Subcutaneous adipose tissue (tissue), 4 donors: Measurements from ENCODE around the gene ITPRID1. TPM values are rescaled to one million over a fixed set of nuclear protein-coding genes. Genes with fewer than 3 reads are reported as not detected.

Source experiments
- CTCF ChIP-seq: fragments of 450-650 bp; IDR thresholded peaks from one replicate; pipeline ENCODE4 v1.5.1; 2016; ENCODE audit warnings: low read depth, mild to moderate bottlenecking, control low read depth, antibody characterized with exemption, moderate library complexity
- total RNA-seq, 4 donors: library from RNA; depleted of rRNA; stranded (reverse); fragments of >200 nt; gene quantifications; one replicate each; pipeline ENCODE4 v1.1.0, GENCODE V29; 2016

ITPRID1 gene
- total RNA-seq, 4 donors from 2014 or later = not detected

- no peak for TF ChIP-seq CTCF
These were observed 3.0 kb downstream of the ITPRID1 start for GRCh38 chr7:31516680-31517502.

- no peak for TF ChIP-seq CTCF
These were observed 3.6 kb downstream of the ITPRID1 start for GRCh38 chr7:31517513-31517912.

- no peak for TF ChIP-seq CTCF
These were observed 4.9 kb downstream of the ITPRID1 start for GRCh38 chr7:31518766-31519165.

- TF ChIP-seq CTCF = no peak
These were observed 7.6 kb downstream of the ITPRID1 start for GRCh38 chr7:31521336-31522010.

- no peak for TF ChIP-seq CTCF
These were observed 13.0 kb downstream of the ITPRID1 start for GRCh38 chr7:31526864-31527263.

GRCh38 chr7:31529103-31529502 is 15.2 kb downstream of the ITPRID1 start:
- TF ChIP-seq CTCF = no peak

GRCh38 chr7:31545549-31545948 is 31.7 kb downstream of the ITPRID1 start:
- TF ChIP-seq CTCF = no peak
